ENCODE data around the gene FKBP5. TPM values are rescaled to one million over a fixed set of nuclear protein-coding genes. Genes with fewer than 3 reads are reported as not detected.

Gene FKBP5
- total RNA-seq, 3 donors from 2014 or later = 167 to 970 (median 266) TPM

- no peaks in the 10 kb centered on the region for H3K27me3 ChIP-seq
- no peak for DNase-seq (ENCODE audit: low spot score in 2 of 2)
- no peaks in the 10 kb centered on the region for H3K36me3 ChIP-seq
- intact Hi-C loops (cut with DNase I; ENCODE audit: low total_unique reads) = no loop called here
- no peak overlapping the region for H3K4me3 ChIP-seq
- no peak overlapping the region for H3K27ac ChIP-seq
- H3K4me1 ChIP-seq = no peaks in the 10 kb centered on the region
- no peak for TF ChIP-seq POLR2AphosphoS5 (IDR thresholded peaks at IDR 0.05)
- no peak for TF ChIP-seq CTCF (IDR thresholded peaks at IDR 0.05)
- TF ChIP-seq POLR2A (IDR thresholded peaks at IDR 0.05) = no peak
- no peaks in the 10 kb centered on the region for H3K9me3 ChIP-seq
Measured at GRCh38 chr6:35566794-35567193, 121.9 kb downstream of the FKBP5 start.

- intact Hi-C loops (cut with DNase I; ENCODE audit: low total_unique reads) = no loop called here
- Histone ChIP-seq H3K27ac (no peak overlapping the region), H3K36me3 (no peaks in the 10 kb centered on the region), H3K4me1 (no peaks in the 10 kb centered on the region), H3K4me3 (no peak overlapping the region), H3K9me3 (no peaks in the 10 kb centered on the region), H3K27me3 (no peaks in the 10 kb centered on the region)
- no peak for DNase-seq (ENCODE audit: low spot score in 2 of 2)
- no peak for TF ChIP-seq POLR2AphosphoS5 (IDR thresholded peaks at IDR 0.05)
- TF ChIP-seq POLR2A (IDR thresholded peaks at IDR 0.05) = no peak
- TF ChIP-seq CTCF (IDR thresholded peaks at IDR 0.05) = no peak
Measured at GRCh38 chr6:35564733-35565132, 124.0 kb downstream of the FKBP5 start.

GRCh38 chr6:35562060-35562459, 126.7 kb downstream of the FKBP5 start:
- intact Hi-C loops (cut with DNase I; ENCODE audit: low total_unique reads) = no loop called here
- no peak for DNase-seq (ENCODE audit: low spot score in 2 of 2)
- Histone ChIP-seq H3K4me1 (no peaks in the 10 kb centered on the region), H3K9me3 (no peaks in the 10 kb centered on the region), H3K27me3 (no peaks in the 10 kb centered on the region), H3K27ac (no peak overlapping the region), H3K36me3 (no peaks in the 10 kb centered on the region), H3K4me3 (no peak overlapping the region)
- TF ChIP-seq CTCF (IDR thresholded peaks at IDR 0.05) = no peak
- TF ChIP-seq POLR2AphosphoS5 (IDR thresholded peaks at IDR 0.05) = no peak
- no peak for TF ChIP-seq POLR2A (IDR thresholded peaks at IDR 0.05)

GRCh38 chr6:35561113-35561512, 127.6 kb downstream of the FKBP5 start:
- Histone ChIP-seq H3K36me3 (no peaks in the 10 kb centered on the region), H3K27ac (no peak overlapping the region), H3K4me3 (no peak overlapping the region), H3K27me3 (no peaks in the 10 kb centered on the region), H3K9me3 (no peaks in the 10 kb centered on the region), H3K4me1 (no peaks in the 10 kb centered on the region)
- intact Hi-C loops (cut with DNase I; ENCODE audit: low total_unique reads) = no loop called here
- TF ChIP-seq POLR2A (IDR thresholded peaks at IDR 0.05) (no peak), POLR2AphosphoS5 (IDR thresholded peaks at IDR 0.05) (no peak)
- no peak for DNase-seq (ENCODE audit: low spot score in 2 of 2)

- intact Hi-C loops (cut with DNase I; ENCODE audit: low total_unique reads) = no loop called here
- TF ChIP-seq CTCF (IDR thresholded peaks at IDR 0.05) (no peak), POLR2A (IDR thresholded peaks at IDR 0.05) (no peak), POLR2AphosphoS5 (IDR thresholded peaks at IDR 0.05) (no peak)
- no peak overlapping the region for H3K4me3 ChIP-seq
Measured at GRCh38 chr6:35558571-35558970, 130.1 kb downstream of the FKBP5 start.

GRCh38 chr6:35557239-35557638, 131.5 kb downstream of the FKBP5 start:
- TF ChIP-seq POLR2AphosphoS5 (IDR thresholded peaks at IDR 0.05) (no peak), CTCF (IDR thresholded peaks at IDR 0.05) (no peak), POLR2A (IDR thresholded peaks at IDR 0.05) (no peak)
- no peaks in the 10 kb centered on the region for H3K9me3 ChIP-seq
- no peaks in the 10 kb centered on the region for H3K4me1 ChIP-seq
- DNase-seq (ENCODE audit: low spot score in 2 of 2) = no peak
- no peaks in the 10 kb centered on the region for H3K36me3 ChIP-seq
- no peak overlapping the region for H3K27ac ChIP-seq
- H3K4me3 ChIP-seq = no peak overlapping the region
- no peaks in the 10 kb centered on the region for H3K27me3 ChIP-seq
- intact Hi-C loops (cut with DNase I; ENCODE audit: low total_unique reads) = no loop called here

More at GRCh38 chr6:35558571-35558970, 130.1 kb downstream of the FKBP5 start:
- no peak overlapping the region for H3K27ac ChIP-seq
- DNase-seq (ENCODE audit: low spot score in 2 of 2) = no peak
- no peaks in the 10 kb centered on the region for H3K36me3 ChIP-seq
- no peaks in the 10 kb centered on the region for H3K27me3 ChIP-seq
- no peaks in the 10 kb centered on the region for H3K4me1 ChIP-seq
- no peaks in the 10 kb centered on the region for H3K9me3 ChIP-seq
